Stimulated activated naive CD8-positive, alpha-beta T cell treated with anti-CD3 and anti-CD28 coated beads, Interleukin-15, amount 100 ng/mL, for 72 hours (primary cell): Measurements from ENCODE around the gene MAPT.
"Not testable (repeated sequence)": the region's sequence is repeated elsewhere in the genome, so short reads cannot be mapped to it uniquely, and the experiment has no call there.

Experiments used
- ATAC-seq: fragments of 150-1000 bp; cut with Tn5 transposase; 2 replicates; pipeline ENCODE4 v1.10.0; 2021; ENCODE audit warnings: mild to moderate bottlenecking, moderate library complexity
- DNase-seq, 2 donors: peaks; one replicate each; pipeline ENCODE4 v3.0.0; 2021 to 2022
- H3K27ac Mint-ChIP-seq, 2 donors: one replicate each; pipeline ENCODE4 v1.8.0; 2022; ENCODE audit warnings: mild to moderate bottlenecking in 2 of 2, mixed read lengths in 2 of 2, moderate library complexity in 2 of 2
- H3K27me3 Mint-ChIP-seq: one replicate; pipeline ENCODE4 v1.8.0; 2022; ENCODE audit warnings: mixed read lengths
- H3K4me1 Mint-ChIP-seq: one replicate; pipeline ENCODE4 v1.8.0; 2022; ENCODE audit warnings: mild to moderate bottlenecking, mixed read lengths
- H3K4me3 Mint-ChIP-seq, 2 donors: one replicate each; pipeline ENCODE4 v1.8.0; 2022; ENCODE audit warnings: mild to moderate bottlenecking in 2 of 2, mixed read lengths in 2 of 2, moderate library complexity in 1 of 2
- H3K9me3 Mint-ChIP-seq, 2 donors: one replicate each; pipeline ENCODE4 v1.8.0; 2022; ENCODE audit warnings: mixed read lengths in 2 of 2

MAPT gene

DNA sequence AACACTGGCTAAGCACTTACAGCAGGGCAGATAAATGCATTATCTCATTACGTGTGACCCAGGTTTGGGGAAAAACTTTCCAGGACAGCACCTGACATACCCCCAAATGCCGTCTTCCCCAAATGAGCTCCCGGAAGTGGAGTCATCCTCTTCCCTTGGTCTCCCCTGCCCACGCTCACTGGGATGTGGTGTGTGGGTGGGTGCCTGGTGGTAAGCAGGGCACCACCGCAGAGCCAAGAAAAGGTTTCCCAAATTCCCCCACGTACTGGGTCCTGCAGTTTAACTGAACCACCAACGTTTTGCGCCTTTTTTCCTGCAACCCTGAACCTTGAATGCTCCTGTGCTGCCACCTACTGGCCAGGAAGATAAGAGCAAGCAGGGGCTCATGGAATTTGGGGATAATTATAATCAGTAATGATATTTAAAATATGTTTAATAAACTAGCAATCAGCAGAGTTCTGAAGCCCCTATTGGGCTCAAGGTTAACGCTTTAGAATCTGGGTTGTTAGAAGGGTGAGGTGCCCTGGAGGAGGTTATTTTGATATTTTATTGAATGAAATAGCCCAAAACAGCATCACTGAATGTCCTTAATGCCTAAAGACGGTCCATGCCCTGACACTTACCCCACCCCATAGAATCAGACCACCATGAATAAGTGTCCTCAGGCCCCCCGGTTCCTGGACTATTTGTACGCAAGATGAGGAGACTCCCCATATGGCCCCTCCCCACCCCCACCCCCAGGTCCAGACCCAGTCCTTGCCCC, 41.6 kb upstream of the MAPT start:
- no peak overlapping the region for H3K4me3 Mint-ChIP-seq

DNA sequence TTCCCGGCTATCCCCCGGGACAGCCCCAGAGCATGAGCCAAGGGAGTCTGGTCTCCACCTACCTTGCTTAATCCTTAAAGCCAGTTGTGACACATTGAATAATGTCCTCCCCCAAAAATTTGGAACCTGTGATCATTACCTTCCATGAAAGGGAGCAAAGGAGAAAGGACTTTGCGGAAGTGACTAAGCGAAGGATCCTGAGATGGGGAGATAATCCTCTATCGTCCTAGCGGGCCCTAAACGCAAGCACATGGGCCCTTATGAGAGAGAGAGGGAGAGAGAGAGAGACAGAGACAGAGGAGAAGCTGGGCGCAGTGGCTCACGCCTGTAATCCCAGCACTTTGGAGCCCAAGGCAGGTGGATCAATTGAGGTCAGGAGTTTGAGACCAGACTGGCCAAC, 40.1 kb upstream of the MAPT start:
- ATAC-seq (no peak), DNase-seq (no peak)
- Mint-ChIP-seq H3K9me3 (no peaks in the 10 kb centered on the region), H3K4me1 (no peaks in the 10 kb centered on the region), H3K27ac (no peak overlapping the region), H3K27me3 (peaks cover 52% of the 10 kb centered on the region), H3K4me3 (no peak overlapping the region)

More for the DNA sequence above, 41.6 kb upstream of the MAPT start:
- H3K9me3 Mint-ChIP-seq: no peaks in the 10 kb centered on the region
- ATAC-seq (peak; percentile 41), DNase-seq (peak; percentile 49 to 60)
- H3K27me3 Mint-ChIP-seq: peaks cover 39% of the 10 kb centered on the region
- no peaks in the 10 kb centered on the region for H3K4me1 Mint-ChIP-seq
- H3K27ac Mint-ChIP-seq: no peak overlapping the region

GRCh38 chr17:45855691-45856336, 38.5 kb upstream of the MAPT start:
- H3K27ac Mint-ChIP-seq: no peak overlapping the region
- DNase-seq: no peak
- H3K4me3 Mint-ChIP-seq: no peak overlapping the region
- H3K4me1 Mint-ChIP-seq: no peaks in the 10 kb centered on the region
- H3K9me3 Mint-ChIP-seq: no peaks in the 10 kb centered on the region
- ATAC-seq: no peak
- peaks cover 64% of the 10 kb centered on the region for H3K27me3 Mint-ChIP-seq

DNA sequence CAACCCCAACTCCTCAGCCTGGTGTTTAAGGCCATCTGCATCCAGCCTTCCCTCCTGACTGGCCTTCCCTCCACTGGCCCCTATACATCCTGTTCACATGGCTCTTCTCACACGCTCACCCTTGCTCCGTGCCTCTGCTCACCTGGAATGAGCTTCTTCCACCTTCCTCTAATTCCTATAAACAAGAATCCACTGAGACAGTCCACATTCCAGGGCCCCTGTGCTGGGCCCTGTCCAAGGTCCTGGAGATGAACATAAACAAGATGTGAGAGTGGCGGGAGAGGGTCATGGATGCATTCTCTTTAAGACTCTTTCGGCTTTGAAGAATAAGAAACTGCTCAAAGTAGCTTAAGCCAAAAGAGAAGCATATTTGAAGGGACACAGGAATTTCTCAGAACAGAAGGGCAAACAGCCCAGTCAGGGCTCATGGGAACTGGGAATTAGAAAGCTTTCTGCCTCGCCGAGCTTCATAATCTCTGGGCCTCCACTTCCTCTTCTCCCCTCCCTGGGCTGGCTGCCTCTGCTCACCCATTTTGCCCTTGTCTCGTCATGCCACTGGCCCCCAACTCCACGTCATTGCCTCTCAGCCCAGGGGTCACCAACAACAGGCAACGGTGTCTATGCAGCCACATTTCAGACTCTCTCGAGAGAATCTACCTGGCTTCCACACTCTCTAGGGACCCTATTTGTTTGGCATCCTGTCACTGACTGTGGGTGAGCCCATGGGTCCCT, 36.2 kb upstream of the MAPT start:
- no peak for DNase-seq
- no peaks in the 10 kb centered on the region for H3K9me3 Mint-ChIP-seq
- no peaks in the 10 kb centered on the region for H3K4me1 Mint-ChIP-seq
- no peak overlapping the region for H3K27ac Mint-ChIP-seq
- ATAC-seq: no peak
- no peak overlapping the region for H3K4me3 Mint-ChIP-seq
- H3K27me3 Mint-ChIP-seq: peaks cover 54% of the 10 kb centered on the region

DNA sequence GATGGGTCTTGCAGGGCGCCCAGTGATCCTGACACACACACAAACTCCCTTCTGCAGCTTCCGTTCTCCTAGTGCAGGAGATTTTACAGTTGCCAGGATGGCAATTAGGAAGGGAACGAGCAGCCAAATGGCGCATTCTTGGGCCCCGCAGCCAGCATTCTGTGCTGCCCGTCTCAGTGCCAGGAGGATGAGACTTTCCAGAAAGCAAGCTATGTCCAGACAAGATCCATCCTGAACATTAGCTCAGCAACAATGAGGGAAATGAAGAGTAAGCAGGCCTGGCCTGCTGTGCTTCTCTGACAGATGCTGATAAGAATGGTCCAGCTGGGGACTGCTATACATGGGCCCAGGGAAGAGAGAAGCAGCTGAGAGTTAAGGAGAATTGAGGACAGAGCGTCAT, 33.2 kb upstream of the MAPT start:
- H3K9me3 Mint-ChIP-seq: no peaks in the 10 kb centered on the region

DNA sequence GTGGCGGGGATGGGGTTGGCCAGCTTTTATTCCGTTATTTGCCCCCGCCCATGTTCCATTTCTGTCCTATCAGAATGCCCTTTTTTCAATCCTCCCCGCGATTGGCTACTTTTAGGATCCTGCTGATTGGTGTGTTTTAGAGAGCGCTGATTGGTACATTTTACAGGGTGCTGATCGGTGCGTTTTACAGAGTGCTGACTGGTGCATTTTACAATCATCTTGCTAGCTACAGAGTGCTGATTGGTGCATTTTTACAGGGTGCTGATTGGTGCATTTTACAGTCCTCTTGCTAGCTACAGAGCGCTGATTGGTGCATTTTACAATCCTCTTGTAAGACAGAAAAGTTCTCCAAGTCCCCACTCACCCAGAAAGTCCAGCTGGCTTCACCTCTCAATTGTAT, 32.2 kb upstream of the MAPT start:
- H3K4me3 Mint-ChIP-seq: not testable (repeated sequence)
- peaks cover 62% of the 10 kb centered on the region for H3K27me3 Mint-ChIP-seq

More for the DNA sequence above, 33.2 kb upstream of the MAPT start:
- Mint-ChIP-seq H3K27ac (no peak overlapping the region), H3K27me3 (peaks cover 62% of the 10 kb centered on the region), H3K4me3 (no peak overlapping the region), H3K4me1 (no peaks in the 10 kb centered on the region)
- DNase-seq (no peak), ATAC-seq (no peak)

DNA sequence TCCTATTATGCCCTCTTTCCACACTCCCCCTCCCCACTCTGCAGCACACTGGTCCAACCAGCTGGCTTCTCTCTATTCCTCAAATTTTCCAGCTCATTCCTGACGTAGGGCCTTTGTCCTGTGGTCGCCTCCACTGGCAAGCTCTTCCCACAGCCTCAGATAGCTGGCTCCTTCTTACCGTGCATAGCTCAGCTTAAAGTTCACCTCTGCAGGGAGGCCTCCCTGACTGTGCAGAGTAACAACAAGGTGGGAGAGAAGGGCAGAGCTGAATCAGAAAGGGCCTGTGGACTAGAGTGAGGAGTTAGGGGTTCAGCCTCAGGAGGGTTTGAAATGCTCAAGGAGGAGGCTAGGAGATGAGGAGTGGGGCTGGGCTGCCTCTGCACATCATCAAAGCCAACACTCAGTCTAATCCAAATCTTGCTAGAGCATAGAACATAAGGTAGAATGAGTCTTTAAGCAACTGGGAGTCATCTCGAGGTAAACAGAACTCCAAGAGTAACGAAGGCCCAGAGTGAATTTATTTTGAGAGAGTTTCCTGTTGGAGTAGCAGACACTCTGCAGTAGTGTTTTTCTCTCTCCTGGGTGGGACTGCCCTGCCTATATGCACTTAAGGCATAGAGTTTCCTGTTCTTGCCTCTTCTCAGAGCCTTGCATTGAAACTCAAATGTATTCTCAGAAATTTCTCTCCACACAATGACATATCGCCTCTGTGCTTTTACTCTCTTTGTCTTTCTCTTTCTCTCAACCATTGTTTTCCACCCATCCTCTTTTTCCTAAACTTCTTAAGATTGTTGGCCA, 30.3 kb upstream of the MAPT start:
- peaks cover 48% of the 10 kb centered on the region for H3K27me3 Mint-ChIP-seq
- no peaks in the 10 kb centered on the region for H3K9me3 Mint-ChIP-seq
- no peak for ATAC-seq
- no peak overlapping the region for H3K4me3 Mint-ChIP-seq
- DNase-seq: no peak
- peak overlapping the region in 1 of 2 donors; percentile 6 for H3K27ac Mint-ChIP-seq
- peaks cover 6% of the 10 kb centered on the region for H3K4me1 Mint-ChIP-seq

More for the DNA sequence above, 32.2 kb upstream of the MAPT start:
- not testable (repeated sequence) for ATAC-seq, H3K9me3 Mint-ChIP-seq, H3K27ac Mint-ChIP-seq, H3K4me1 Mint-ChIP-seq, DNase-seq

DNA sequence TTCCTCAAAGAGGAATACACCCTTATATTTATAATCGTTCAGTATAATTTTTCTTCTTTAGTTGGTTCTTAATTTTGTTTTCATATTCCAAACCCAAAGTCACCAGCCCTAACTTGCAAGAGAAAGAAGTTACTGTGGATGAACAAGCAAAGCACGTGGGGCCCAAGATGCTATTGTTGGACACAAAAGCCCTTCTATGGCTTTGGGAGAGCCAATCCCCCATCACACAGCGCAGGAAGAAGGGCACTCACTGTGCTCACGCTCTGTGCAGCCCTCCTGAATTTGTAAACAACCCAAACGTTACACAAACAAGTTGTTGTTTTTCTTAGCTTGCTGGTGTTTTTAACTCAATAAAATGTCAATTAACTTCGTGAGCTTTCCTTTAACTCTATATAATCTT, 27.2 kb upstream of the MAPT start:
- H3K4me1 Mint-ChIP-seq: peaks cover 11% of the 10 kb centered on the region

GRCh38 chr17:45867702-45868101, 26.7 kb upstream of the MAPT start:
- no peak overlapping the region for H3K27ac Mint-ChIP-seq

More for the DNA sequence above, 27.2 kb upstream of the MAPT start:
- Mint-ChIP-seq H3K27me3 (peaks cover 27% of the 10 kb centered on the region), H3K4me3 (no peak overlapping the region), H3K9me3 (no peaks in the 10 kb centered on the region), H3K27ac (no peak overlapping the region)
- ATAC-seq: no peak
- DNase-seq: no peak

DNA sequence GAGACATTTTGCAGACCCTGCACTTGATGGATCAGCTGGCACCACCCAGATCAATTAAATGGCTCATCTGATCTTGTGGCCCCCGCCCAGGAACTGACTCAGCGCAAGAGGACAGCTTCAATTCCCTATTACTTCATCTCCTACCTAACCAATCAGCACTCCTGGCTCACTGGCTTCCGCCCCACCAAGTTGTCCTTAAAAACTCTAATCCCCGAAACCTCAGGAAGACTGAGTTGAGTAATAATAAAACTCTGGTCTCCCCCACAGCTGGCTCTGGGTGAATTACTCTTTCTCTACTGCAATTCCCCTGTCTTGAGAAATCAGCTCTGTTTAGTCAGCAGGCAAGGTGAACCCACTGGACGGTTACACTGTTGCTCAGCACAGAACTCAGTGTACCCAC, 26.1 kb upstream of the MAPT start:
- Mint-ChIP-seq H3K9me3 (no peaks in the 10 kb centered on the region), H3K27me3 (peaks cover 27% of the 10 kb centered on the region), H3K4me1 (peaks cover 14% of the 10 kb centered on the region), H3K4me3 (no peak overlapping the region), H3K27ac (peak overlapping the region in 1 of 2 donors; percentile 41)
- ATAC-seq (no peak), DNase-seq (no peak)

More at GRCh38 chr17:45867702-45868101, 26.7 kb upstream of the MAPT start:
- Mint-ChIP-seq H3K4me3 (no peak overlapping the region), H3K9me3 (no peaks in the 10 kb centered on the region), H3K27me3 (peaks cover 27% of the 10 kb centered on the region), H3K4me1 (peaks cover 11% of the 10 kb centered on the region)
- no peak for DNase-seq
- ATAC-seq: no peak

DNA sequence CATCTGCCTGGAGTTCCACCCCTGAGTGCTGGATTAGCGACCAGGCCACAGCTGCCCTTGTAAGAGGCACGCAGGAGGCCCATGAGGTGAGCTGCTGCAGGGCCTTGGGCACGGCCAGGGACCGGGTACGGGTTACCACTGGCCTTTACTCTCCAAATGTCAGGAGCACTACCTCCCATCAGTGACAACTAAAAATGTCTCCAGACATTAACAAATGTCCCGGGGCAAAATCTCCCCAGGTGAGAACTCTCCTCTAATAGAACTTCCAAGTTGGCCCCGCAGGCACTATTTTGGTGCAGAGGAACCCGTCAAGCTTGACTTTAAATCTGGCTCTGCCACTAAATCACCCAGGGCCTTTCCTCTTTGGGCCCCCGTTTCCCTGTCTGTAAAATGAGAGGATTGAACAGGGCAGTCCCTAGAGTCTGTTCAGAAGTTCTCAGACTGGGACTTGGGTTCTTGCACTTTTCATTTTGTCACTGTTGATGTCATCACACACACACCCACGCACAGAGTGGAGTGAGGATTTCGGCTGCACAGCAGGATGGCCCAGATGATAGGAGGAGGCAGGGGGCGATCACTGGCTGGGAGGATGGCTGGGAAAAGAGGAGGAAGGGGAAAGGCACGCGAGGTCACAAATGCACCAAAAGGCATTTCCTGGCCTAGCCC, 24.5 kb upstream of the MAPT start:
- Mint-ChIP-seq H3K4me1 (peaks cover 21% of the 10 kb centered on the region), H3K9me3 (no peaks in the 10 kb centered on the region), H3K4me3 (no peak overlapping the region), H3K27me3 (peaks cover 12% of the 10 kb centered on the region), H3K27ac (no peak overlapping the region)
- ATAC-seq (no peak), DNase-seq (no peak)

DNA sequence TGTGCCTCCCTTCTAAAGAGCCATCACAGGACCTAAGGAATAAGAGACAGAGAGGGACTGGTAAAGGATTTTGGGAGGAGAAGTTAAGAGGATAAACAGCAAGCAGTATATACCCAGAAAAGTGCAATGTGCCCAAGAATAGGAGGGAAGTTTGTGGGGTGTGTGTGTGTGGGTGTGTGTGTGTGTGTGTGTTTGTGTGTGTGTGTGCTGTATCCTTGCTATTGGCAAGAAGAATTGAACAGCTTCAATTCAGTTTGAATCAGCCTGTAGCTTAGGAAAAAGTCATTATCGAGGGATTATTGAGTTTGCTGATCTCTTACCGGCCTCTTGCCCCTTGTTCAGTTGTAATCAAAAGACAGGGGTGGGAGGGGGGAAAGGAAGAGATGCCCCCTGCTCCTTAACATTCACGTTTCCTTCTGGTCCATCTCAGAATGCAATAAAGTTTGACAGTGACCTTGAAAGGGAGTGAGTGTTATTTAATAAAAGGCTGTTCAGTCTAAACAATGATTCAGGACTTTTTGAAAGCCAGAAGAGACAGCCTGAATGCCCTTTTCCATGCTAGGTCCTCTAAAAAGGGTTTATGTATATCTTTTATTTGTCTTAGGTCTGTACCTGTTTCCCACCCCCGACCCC, 23.9 kb upstream of the MAPT start:
- H3K27me3 Mint-ChIP-seq: peaks cover 6% of the 10 kb centered on the region
- H3K4me1 Mint-ChIP-seq: peaks cover 21% of the 10 kb centered on the region
- H3K9me3 Mint-ChIP-seq: no peaks in the 10 kb centered on the region
- no peak overlapping the region for H3K4me3 Mint-ChIP-seq
- ATAC-seq (no peak), DNase-seq (no peak)
- no peak overlapping the region for H3K27ac Mint-ChIP-seq

GRCh38 chr17:45871718-45872117, 22.6 kb upstream of the MAPT start:
- H3K27ac Mint-ChIP-seq: no peak overlapping the region
- peaks cover 21% of the 10 kb centered on the region for H3K4me1 Mint-ChIP-seq
- ATAC-seq (peak; percentile 48), DNase-seq (no peak)
- peaks cover 4% of the 10 kb centered on the region for H3K27me3 Mint-ChIP-seq
- no peaks in the 10 kb centered on the region for H3K9me3 Mint-ChIP-seq
- H3K4me3 Mint-ChIP-seq: no peak overlapping the region

- H3K9me3 Mint-ChIP-seq: peaks cover 0 to 7% of the 10 kb centered on the region in 2 donors
- no peak overlapping the region for H3K27ac Mint-ChIP-seq
- peak; percentile 85 for ATAC-seq
- peak overlapping the region in 1 of 2 donors; percentile 67 for H3K4me3 Mint-ChIP-seq
- no peak for DNase-seq
- H3K27me3 Mint-ChIP-seq: peaks cover 16% of the 10 kb centered on the region
- peaks cover 16% of the 10 kb centered on the region for H3K4me1 Mint-ChIP-seq
Observed at GRCh38 chr17:45873728-45874127, 20.6 kb upstream of the MAPT start.
